Muscle layer of duodenum (tissue), 2 donors: ENCODE results near the gene BCAS4.
A peak's percentile ranks its signal among the peaks of the same experiment; 100 is the strongest.

Experiments used
- H3K27ac ChIP-seq: one replicate; pipeline ENCODE4 v1.7.0; 2013; ENCODE audit warnings: mild to moderate bottlenecking, low read length
- H3K27me3 ChIP-seq: one replicate; pipeline ENCODE4 v1.7.0; 2013; ENCODE audit warnings: low read depth, mild to moderate bottlenecking, control low read depth, low read length
- H3K36me3 ChIP-seq, 2 donors: one replicate each; pipeline ENCODE4 v1.7.0; 2013; ENCODE audit warnings: low read length in 2 of 2, control low read depth in 1 of 2, mild to moderate bottlenecking in 1 of 2; ENCODE audit not compliant: insufficient read depth in 2 of 2, control insufficient read depth in 1 of 2
- H3K4me1 ChIP-seq, 2 donors: one replicate each; pipeline ENCODE4 v1.7.0; 2013; ENCODE audit warnings: low read length in 2 of 2, mild to moderate bottlenecking in 2 of 2, control low read depth in 1 of 2, moderate library complexity in 1 of 2; ENCODE audit not compliant: insufficient read depth in 2 of 2, control insufficient read depth in 1 of 2
- H3K4me3 ChIP-seq, 2 donors: one replicate each; pipeline ENCODE4 v1.7.0; 2013; ENCODE audit warnings: low read length in 2 of 2, low read depth in 1 of 2, mild to moderate bottlenecking in 1 of 2
- H3K9me3 ChIP-seq, 2 donors: one replicate each; pipeline ENCODE4 v1.7.0; 2013; ENCODE audit warnings: low read length in 2 of 2, control low read depth in 1 of 2, mild to moderate bottlenecking in 1 of 2; ENCODE audit not compliant: control insufficient read depth in 1 of 2
- donor health status: healthy.

Gene BCAS4

GRCh38 chr20:50837532-50838321 lies 42.9 kb downstream of the BCAS4 start:
- Histone ChIP-seq H3K27ac (no peak overlapping the region), H3K9me3 (no peaks in the 10 kb centered on the region), H3K36me3 (no peaks in the 10 kb centered on the region), H3K27me3 (no peaks in the 10 kb centered on the region), H3K4me3 (no peak overlapping the region), H3K4me1 (no peaks in the 10 kb centered on the region)

- Histone ChIP-seq H3K4me3 (no peak overlapping the region), H3K4me1 (no peaks in the 10 kb centered on the region), H3K27me3 (no peaks in the 10 kb centered on the region), H3K36me3 (no peaks in the 10 kb centered on the region), H3K9me3 (no peaks in the 10 kb centered on the region), H3K27ac (no peak overlapping the region)
These were observed 43.4 kb downstream of the BCAS4 start for GRCh38 chr20:50838322-50838625.

- H3K27ac ChIP-seq, result no peak overlapping the region
- H3K27me3 ChIP-seq, result no peaks in the 10 kb centered on the region
- no peaks in the 10 kb centered on the region for H3K9me3 ChIP-seq
- no peak overlapping the region for H3K4me3 ChIP-seq
- no peaks in the 10 kb centered on the region for H3K4me1 ChIP-seq
- no peaks in the 10 kb centered on the region for H3K36me3 ChIP-seq
These were observed 44.0 kb downstream of the BCAS4 start for GRCh38 chr20:50838707-50839385.

- no peaks in the 10 kb centered on the region for H3K4me1 ChIP-seq
- H3K4me3 ChIP-seq, result no peak overlapping the region
- no peaks in the 10 kb centered on the region for H3K27me3 ChIP-seq
- no peak overlapping the region for H3K27ac ChIP-seq
- no peaks in the 10 kb centered on the region for H3K36me3 ChIP-seq
- no peaks in the 10 kb centered on the region for H3K9me3 ChIP-seq
These were observed 48.0 kb downstream of the BCAS4 start for GRCh38 chr20:50842821-50843220.

GRCh38 chr20:50843331-50844276 lies 48.7 kb downstream of the BCAS4 start:
- peaks cover 5% of the 10 kb centered on the region in 2 donors for H3K4me1 ChIP-seq
- H3K27me3 ChIP-seq, result no peaks in the 10 kb centered on the region
- no peaks in the 10 kb centered on the region for H3K9me3 ChIP-seq
- no peak overlapping the region for H3K4me3 ChIP-seq
- no peak overlapping the region for H3K27ac ChIP-seq
- no peaks in the 10 kb centered on the region for H3K36me3 ChIP-seq

GRCh38 chr20:50844430-50845100 lies 49.7 kb downstream of the BCAS4 start:
- Histone ChIP-seq H3K27me3 (no peaks in the 10 kb centered on the region), H3K36me3 (no peaks in the 10 kb centered on the region), H3K4me1 (peaks cover 6 to 14% of the 10 kb centered on the region in 2 donors), H3K4me3 (no peak overlapping the region), H3K27ac (no peak overlapping the region), H3K9me3 (no peaks in the 10 kb centered on the region)

- Histone ChIP-seq H3K4me1 (peaks cover 6 to 14% of the 10 kb centered on the region in 2 donors), H3K27ac (no peak overlapping the region), H3K9me3 (no peaks in the 10 kb centered on the region), H3K27me3 (no peaks in the 10 kb centered on the region), H3K4me3 (no peak overlapping the region), H3K36me3 (no peaks in the 10 kb centered on the region)
These were observed 50.8 kb downstream of the BCAS4 start for GRCh38 chr20:50845566-50846215.

GRCh38 chr20:50848341-50848808 lies 53.5 kb downstream of the BCAS4 start:
- no peak overlapping the region for H3K27ac ChIP-seq
- peak overlapping the region; percentile 21 to 36 for H3K4me3 ChIP-seq
- H3K36me3 ChIP-seq, result no peaks in the 10 kb centered on the region
- no peaks in the 10 kb centered on the region for H3K27me3 ChIP-seq
- peaks cover 6 to 14% of the 10 kb centered on the region in 2 donors for H3K4me1 ChIP-seq
- no peaks in the 10 kb centered on the region for H3K9me3 ChIP-seq

- Histone ChIP-seq H3K36me3 (no peaks in the 10 kb centered on the region), H3K4me1 (peaks cover 6 to 14% of the 10 kb centered on the region in 2 donors), H3K9me3 (no peaks in the 10 kb centered on the region), H3K27ac (no peak overlapping the region), H3K4me3 (peak overlapping the region; percentile 21 to 36), H3K27me3 (no peaks in the 10 kb centered on the region)
These were observed 54.2 kb downstream of the BCAS4 start for GRCh38 chr20:50848846-50849673.

GRCh38 chr20:50850721-50851286 lies 55.9 kb downstream of the BCAS4 start:
- Histone ChIP-seq H3K4me3 (no peak overlapping the region), H3K36me3 (no peaks in the 10 kb centered on the region), H3K27ac (no peak overlapping the region), H3K4me1 (peaks cover 6 to 14% of the 10 kb centered on the region in 2 donors), H3K9me3 (no peaks in the 10 kb centered on the region), H3K27me3 (no peaks in the 10 kb centered on the region)
